ENCODE data around the gene RGS3.

RGS3 gene

GRCh38 chr9:113608082-113608685 is 144.7 kb downstream of the RGS3 start:
- Mint-ChIP-seq H3K27ac (no peak overlapping the region), H3K36me3 (ENCODE audit: low read depth) (no peaks in the 10 kb centered on the region), H3K9me3 (no peaks in the 10 kb centered on the region), H3K4me1 (peaks cover 38% of the 10 kb centered on the region), H3K4me3 (no peak overlapping the region), H3K27me3 (ENCODE audit: low read depth, poor library complexity) (peaks cover 6% of the 10 kb centered on the region)
- TF ChIP-seq CTCF (IDR thresholded peaks at IDR 0.05), result no peak
- no peak for DNase-seq

- TF ChIP-seq CTCF (IDR thresholded peaks at IDR 0.05), result no peak
- Mint-ChIP-seq H3K27me3 (ENCODE audit: low read depth, poor library complexity) (peaks cover 3% of the 10 kb centered on the region), H3K27ac (peak overlapping the region; percentile 82), H3K9me3 (no peaks in the 10 kb centered on the region), H3K4me1 (peaks cover 32% of the 10 kb centered on the region), H3K36me3 (ENCODE audit: low read depth) (no peaks in the 10 kb centered on the region), H3K4me3 (no peak overlapping the region)
- DNase-seq, result no peak
Measured at GRCh38 chr9:113609562-113610318, 146.2 kb downstream of the RGS3 start.

DNA sequence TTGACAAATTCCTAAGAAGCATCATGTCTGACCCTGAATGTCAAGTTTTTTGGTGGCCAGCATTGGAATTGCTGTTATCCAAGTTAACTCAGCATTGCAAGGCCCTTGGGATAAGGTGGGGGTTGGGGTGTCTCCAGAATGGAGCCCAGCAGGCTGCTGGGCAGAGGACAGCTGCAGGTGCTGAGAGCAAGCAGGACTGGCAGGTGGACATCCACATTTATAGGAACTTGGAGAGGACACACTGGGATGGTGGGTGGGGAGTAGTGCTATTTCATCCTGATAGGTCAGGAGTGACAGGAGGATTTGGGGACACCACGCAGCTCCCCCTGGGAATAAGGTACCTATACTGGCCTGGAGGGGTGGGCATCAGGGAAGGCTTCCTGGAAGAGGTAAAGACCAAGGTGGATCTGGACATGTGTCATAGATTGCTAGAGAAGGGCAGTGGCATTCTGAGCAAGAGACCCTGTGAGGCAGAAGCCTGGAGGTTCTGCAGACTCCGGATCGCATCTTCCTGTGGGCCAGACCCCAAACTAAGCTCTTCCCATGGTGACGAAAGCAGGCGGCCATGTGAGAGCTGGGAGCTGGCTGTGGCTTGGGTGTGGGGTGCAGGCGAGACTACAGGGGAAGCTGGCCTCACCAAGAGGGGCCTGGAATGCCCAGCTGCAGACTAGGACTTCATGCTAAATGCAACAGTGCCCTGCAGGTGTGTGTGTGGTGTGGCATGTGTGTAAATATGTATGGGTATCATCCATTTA is 148.1 kb downstream of the RGS3 start:
- Mint-ChIP-seq H3K4me1 (peaks cover 44% of the 10 kb centered on the region), H3K36me3 (ENCODE audit: low read depth) (no peaks in the 10 kb centered on the region), H3K27me3 (ENCODE audit: low read depth, poor library complexity) (peaks cover 3% of the 10 kb centered on the region), H3K27ac (peak overlapping the region; percentile 47), H3K9me3 (no peaks in the 10 kb centered on the region), H3K4me3 (no peak overlapping the region)
- no peak for TF ChIP-seq CTCF (IDR thresholded peaks at IDR 0.05)
- DNase-seq, result no peak

DNA sequence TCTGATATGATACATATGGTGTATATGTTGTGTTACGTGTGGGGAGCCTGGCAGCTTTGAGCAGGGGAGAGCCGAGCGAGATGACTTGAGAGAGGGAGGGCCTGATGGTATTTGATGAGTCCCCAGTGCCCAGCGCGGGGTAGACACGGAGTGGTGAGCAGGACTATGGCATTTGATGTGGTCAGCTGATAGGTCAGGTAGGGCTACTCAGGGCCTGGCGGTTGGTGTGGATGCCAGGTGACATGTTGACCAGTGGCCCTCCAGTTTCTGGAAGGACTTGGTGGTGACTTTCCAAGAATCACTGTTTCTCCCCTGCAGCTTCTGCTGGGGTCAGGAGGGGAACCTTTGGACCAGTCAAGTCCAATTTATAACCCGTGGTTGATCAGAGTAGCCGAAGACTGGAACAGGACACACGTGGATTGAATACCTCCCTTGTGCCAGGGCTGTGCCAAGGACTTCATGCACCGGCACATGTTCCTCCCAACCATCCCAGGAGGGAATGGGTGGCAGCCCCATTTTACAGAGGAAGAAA is 148.8 kb downstream of the RGS3 start:
- Mint-ChIP-seq H3K36me3 (ENCODE audit: low read depth) (no peaks in the 10 kb centered on the region), H3K27ac (no peak overlapping the region), H3K4me1 (peaks cover 46% of the 10 kb centered on the region), H3K9me3 (no peaks in the 10 kb centered on the region), H3K4me3 (no peak overlapping the region), H3K27me3 (ENCODE audit: low read depth, poor library complexity) (peaks cover 3% of the 10 kb centered on the region)
- DNase-seq, result no peak
- no peak for TF ChIP-seq CTCF (IDR thresholded peaks at IDR 0.05)

DNA sequence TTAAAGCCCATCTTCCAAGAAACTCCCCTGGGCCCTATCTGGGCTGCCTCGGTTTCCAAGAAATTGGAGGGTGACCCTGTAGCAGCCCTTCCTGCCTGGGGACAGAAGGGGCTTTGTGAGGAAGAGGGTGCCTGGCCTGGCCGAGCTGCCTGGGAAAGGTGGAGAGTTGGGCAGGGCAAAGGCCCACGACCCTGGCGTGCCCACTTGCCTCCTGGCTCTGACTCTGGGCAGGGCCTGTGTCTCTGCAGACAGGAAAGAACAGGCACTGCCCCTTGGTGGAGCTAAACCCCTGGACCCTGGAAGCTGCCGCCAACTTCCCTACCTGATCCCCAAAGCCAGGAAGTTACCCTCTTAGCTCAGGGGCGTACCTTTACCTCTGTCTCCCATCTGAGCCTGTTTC is 149.3 kb downstream of the RGS3 start:
- peaks cover 51% of the 10 kb centered on the region for H3K4me1 Mint-ChIP-seq
- H3K9me3 Mint-ChIP-seq, result no peaks in the 10 kb centered on the region
- no peak overlapping the region for H3K4me3 Mint-ChIP-seq
- no peak overlapping the region for H3K27ac Mint-ChIP-seq
- no peak for DNase-seq
- no peak for TF ChIP-seq CTCF (IDR thresholded peaks at IDR 0.05)
- no peaks in the 10 kb centered on the region for H3K36me3 Mint-ChIP-seq (ENCODE audit: low read depth)
- H3K27me3 Mint-ChIP-seq (ENCODE audit: low read depth, poor library complexity), result peaks cover 3% of the 10 kb centered on the region
